Osteoblast (primary cell): ENCODE data around the gene LEPR. TPM values are rescaled to one million over a fixed set of nuclear protein-coding genes. Genes with fewer than 3 reads are reported as not detected.

Experiments used
- DNase-seq: peaks from one replicate; pipeline ENCODE4 v3.0.0; 2011; ENCODE audit warnings: low spot score, mixed read lengths; ENCODE audit not compliant: insufficient read length; ENCODE audit errors: missing footprints
- H2AFZ ChIP-seq: 2 replicates; pipeline ENCODE4 v1.6.0; 2011; ENCODE audit warnings: mild to moderate bottlenecking, low read length
- H3K27ac ChIP-seq: 2 replicates; pipeline ENCODE4 v1.5.1; 2011; ENCODE audit warnings: mild to moderate bottlenecking, low read depth, low read length, moderate library complexity
- H3K27me3 ChIP-seq: 2 replicates; pipeline ENCODE4 v1.6.0; 2012; ENCODE audit warnings: mild to moderate bottlenecking, control low read depth, inconsistent platforms, low read length, moderate library complexity; ENCODE audit not compliant: insufficient read depth
- H3K36me3 ChIP-seq: 2 replicates; pipeline ENCODE4 v1.5.1; 2011; ENCODE audit warnings: mild to moderate bottlenecking, low read length, control low read depth, moderate library complexity; ENCODE audit not compliant: insufficient read depth
- H3K4me1 ChIP-seq: 2 replicates; pipeline ENCODE4 v1.5.1; 2011; ENCODE audit warnings: mild to moderate bottlenecking, low read length, control low read depth, moderate library complexity; ENCODE audit not compliant: insufficient read depth
- H3K4me2 ChIP-seq: 2 replicates; pipeline ENCODE4 v1.6.0; 2011; ENCODE audit warnings: mild to moderate bottlenecking, low read length; ENCODE audit not compliant: insufficient read depth
- H3K4me3 ChIP-seq: fragments of 200-600 bp; sonication (generic); 3 replicates; pipeline ENCODE4 v1.5.1; 2012; ENCODE audit warnings: mild to moderate bottlenecking, low read length, inconsistent platforms; ENCODE audit not compliant: insufficient read depth
- H3K79me2 ChIP-seq: 2 replicates; pipeline ENCODE4 v1.6.0; 2012; ENCODE audit warnings: mild to moderate bottlenecking, low read length, control low read depth, inconsistent platforms; ENCODE audit not compliant: insufficient read depth
- H3K9me3 ChIP-seq: 2 replicates; pipeline ENCODE4 v1.5.1; 2011; ENCODE audit warnings: low read depth, low read length, control low read depth
- H4K20me1 ChIP-seq: 2 replicates; pipeline ENCODE4 v1.6.0; 2012; ENCODE audit warnings: mild to moderate bottlenecking, low read length, control low read depth; ENCODE audit not compliant: insufficient read depth
- CTCF ChIP-seq: IDR thresholded peaks from 2 replicates; pipeline ENCODE4 v1.5.1; 2011; ENCODE audit warnings: mild to moderate bottlenecking, low read depth, low read length, moderate library complexity; ENCODE audit errors: extremely low read depth
- total RNA-seq: library from RNA; depleted of rRNA; stranded (reverse); fragments of >200 nt; gene quantifications from 2 replicates; pipeline ENCODE4 v1.2.3, GENCODE V29; 2012

Gene LEPR
- total RNA-seq, 1 donor = 169 TPM

- no peak for DNase-seq
- no peaks in the 10 kb centered on the region for H3K27me3 ChIP-seq
- H4K20me1 ChIP-seq = no peaks in the 10 kb centered on the region
- H3K36me3 ChIP-seq = no peaks in the 10 kb centered on the region
- no peak overlapping the region for H3K27ac ChIP-seq
- H2AFZ ChIP-seq = no peak overlapping the region
- H3K4me2 ChIP-seq = no peak overlapping the region
- H3K4me1 ChIP-seq = no peaks in the 10 kb centered on the region
- TF ChIP-seq CTCF = no peak
- H3K79me2 ChIP-seq = no peaks in the 10 kb centered on the region
- H3K9me3 ChIP-seq = no peaks in the 10 kb centered on the region
- no peak overlapping the region for H3K4me3 ChIP-seq
These were observed 32.6 kb upstream of the LEPR start for GRCh38 chr1:65387821-65388220.

- Histone ChIP-seq H3K4me2 (no peak overlapping the region), H3K36me3 (no peaks in the 10 kb centered on the region), H3K27me3 (no peaks in the 10 kb centered on the region), H3K79me2 (no peaks in the 10 kb centered on the region), H3K27ac (no peak overlapping the region), H2AFZ (no peak overlapping the region), H3K4me1 (peaks cover 10% of the 10 kb centered on the region), H4K20me1 (no peaks in the 10 kb centered on the region), H3K4me3 (no peak overlapping the region), H3K9me3 (no peaks in the 10 kb centered on the region)
- no peak for TF ChIP-seq CTCF
- DNase-seq = no peak
These were observed 31.4 kb upstream of the LEPR start for GRCh38 chr1:65388908-65389695.

- H3K9me3 ChIP-seq = no peaks in the 10 kb centered on the region
- no peak for TF ChIP-seq CTCF
- peaks cover 15% of the 10 kb centered on the region for H3K4me1 ChIP-seq
These were observed 28.0 kb upstream of the LEPR start for GRCh38 chr1:65392497-65392896.

GRCh38 chr1:65393347-65393746 lies 27.1 kb upstream of the LEPR start:
- no peaks in the 10 kb centered on the region for H3K27me3 ChIP-seq
- DNase-seq = peak; percentile 61
- peaks cover 15% of the 10 kb centered on the region for H3K4me1 ChIP-seq
- H3K36me3 ChIP-seq = no peaks in the 10 kb centered on the region
- H3K4me2 ChIP-seq = no peak overlapping the region
- no peak overlapping the region for H3K4me3 ChIP-seq
- no peaks in the 10 kb centered on the region for H3K9me3 ChIP-seq
- no peaks in the 10 kb centered on the region for H3K79me2 ChIP-seq
- H2AFZ ChIP-seq = no peak overlapping the region
- no peaks in the 10 kb centered on the region for H4K20me1 ChIP-seq
- TF ChIP-seq CTCF = no peak
- H3K27ac ChIP-seq = no peak overlapping the region

More at GRCh38 chr1:65392497-65392896, 28.0 kb upstream of the LEPR start:
- Histone ChIP-seq H3K27me3 (no peaks in the 10 kb centered on the region), H3K4me3 (no peak overlapping the region), H3K4me2 (no peak overlapping the region), H2AFZ (no peak overlapping the region), H3K36me3 (no peaks in the 10 kb centered on the region), H3K27ac (no peak overlapping the region), H4K20me1 (no peaks in the 10 kb centered on the region), H3K79me2 (no peaks in the 10 kb centered on the region)
- no peak for DNase-seq
